SK-N-SH treated with all-trans-retinoic acid at 6 μM for 48 hours (cell line): ENCODE results near the gene MT1G.

Experiments used
- ATAC-seq: fragments of 200-7000 bp; cut with Tn5 transposase; 3 replicates; pipeline ENCODE4 v1.9.1; 2020; ENCODE audit warnings: mild to moderate bottlenecking, moderate library complexity
- ARNTL ChIP-seq: fragments of 450-650 bp; formaldehyde crosslinking; IDR thresholded peaks from 2 replicates; pipeline ENCODE4 v1.5.0; 2020; ENCODE audit warnings: low read depth, mild to moderate bottlenecking, moderate library complexity, borderline replicate concordance
- BACH2 ChIP-seq: fragments of 250-450 bp; sonication (Bioruptor Pico); IDR thresholded peaks from 2 replicates; pipeline ENCODE4 v1.9.0; 2021; ENCODE audit warnings: mild to moderate bottlenecking, borderline replicate concordance
- CSDC2 ChIP-seq: fragments of 250-450 bp; sonication (Bioruptor Pico); IDR thresholded peaks from 2 replicates; pipeline ENCODE4 v1.5.0; 2020; ENCODE audit warnings: mild to moderate bottlenecking, moderate library complexity
- ESRRG ChIP-seq: fragments of 250-450 bp; sonication (Bioruptor Pico); IDR thresholded peaks from 2 replicates; pipeline ENCODE4 v1.6.1; 2021; ENCODE audit warnings: mild to moderate bottlenecking
- GLIS3 ChIP-seq: fragments of 250-450 bp; sonication (Bioruptor Pico); IDR thresholded peaks from 2 replicates; pipeline ENCODE4 v1.5.0; 2020; ENCODE audit warnings: mild to moderate bottlenecking, moderate library complexity
- ISL1 ChIP-seq: fragments of 250-450 bp; sonication (Bioruptor Pico); IDR thresholded peaks from 2 replicates; pipeline ENCODE4 v2.1.2; 2022; ENCODE audit warnings: mild to moderate bottlenecking, moderate library complexity
- OSR1 ChIP-seq: fragments of 250-450 bp; sonication (Bioruptor Pico); IDR thresholded peaks from 2 replicates; pipeline ENCODE4 v1.8.0; 2022; ENCODE audit warnings: moderate library complexity, mild to moderate bottlenecking, inconsistent platforms
- PPARA ChIP-seq: fragments of 250-450 bp; sonication (Bioruptor Pico); IDR thresholded peaks from 2 replicates; pipeline ENCODE4 v1.5.0; 2020; ENCODE audit warnings: mild to moderate bottlenecking, borderline replicate concordance
- RARB ChIP-seq: fragments of 250-450 bp; sonication (Bioruptor Pico); IDR thresholded peaks from 2 replicates; pipeline ENCODE4 v1.8.0; 2021; ENCODE audit warnings: mild to moderate bottlenecking, moderate library complexity
- SNAI2 ChIP-seq: fragments of 250-450 bp; sonication (Bioruptor Pico); IDR thresholded peaks from 2 replicates; pipeline ENCODE4 v1.5.0; 2020; ENCODE audit warnings: mild to moderate bottlenecking, moderate library complexity
- TCF4 ChIP-seq: fragments of 250-450 bp; sonication (Bioruptor Pico); IDR thresholded peaks from 2 replicates; pipeline ENCODE4 v1.8.0; 2021; ENCODE audit warnings: mild to moderate bottlenecking, moderate library complexity, borderline replicate concordance
- TOX ChIP-seq: fragments of 250-450 bp; sonication (Bioruptor Pico); IDR thresholded peaks from 2 replicates; pipeline ENCODE4 v1.8.0; 2021; ENCODE audit warnings: mild to moderate bottlenecking, moderate library complexity, borderline replicate concordance
- ZC3H10 ChIP-seq: fragments of 250-450 bp; sonication (Bioruptor Pico); IDR thresholded peaks from 2 replicates; pipeline ENCODE4 v1.5.1; 2021; ENCODE audit warnings: mild to moderate bottlenecking, moderate library complexity
- ZFP3 ChIP-seq: fragments of 250-450 bp; sonication (Bioruptor Pico); IDR thresholded peaks from 2 replicates; pipeline ENCODE4 v1.5.0; 2020; ENCODE audit warnings: mild to moderate bottlenecking, moderate library complexity
- ZFP30 ChIP-seq: fragments of 450-650 bp; formaldehyde crosslinking; IDR thresholded peaks from 2 replicates; pipeline ENCODE4 v1.5.0; 2022; ENCODE audit warnings: mild to moderate bottlenecking, moderate library complexity
- ZNF565 ChIP-seq: fragments of 450-650 bp; formaldehyde crosslinking; conservative IDR thresholded peaks from 2 replicates; pipeline ENCODE4 v1.5.0; 2020; ENCODE audit warnings: low read depth, mild to moderate bottlenecking, moderate library complexity
- ZNF70 ChIP-seq: fragments of 450-650 bp; formaldehyde crosslinking; IDR thresholded peaks from 2 replicates; pipeline ENCODE4 v1.5.0; 2020; ENCODE audit warnings: mild to moderate bottlenecking, moderate library complexity
- ZNF8 ChIP-seq: fragments of 450-650 bp; formaldehyde crosslinking; IDR thresholded peaks from 2 replicates; pipeline ENCODE4 v1.5.0; 2020; ENCODE audit warnings: mild to moderate bottlenecking, moderate library complexity
- TF ChIP-seq, protein P1 (sequence below): fragments of 250-450 bp; sonication (Bioruptor Pico); IDR thresholded peaks from 2 replicates; pipeline ENCODE4 v1.5.1; 2020; ENCODE audit warnings: low read depth, mild to moderate bottlenecking, moderate library complexity
- TF ChIP-seq, protein P2 (sequence below): fragments of 250-450 bp; sonication (Bioruptor Pico); IDR thresholded peaks from 2 replicates; pipeline ENCODE4 v1.8.0; 2021; ENCODE audit warnings: low read depth, mild to moderate bottlenecking, moderate library complexity, borderline replicate concordance
- TF ChIP-seq, protein P3 (sequence below): fragments of 250-450 bp; sonication (Bioruptor Pico); IDR thresholded peaks from 2 replicates; pipeline ENCODE4 v1.8.0; 2020; ENCODE audit warnings: mild to moderate bottlenecking, moderate library complexity, borderline replicate concordance

The MT1G gene

DNA sequence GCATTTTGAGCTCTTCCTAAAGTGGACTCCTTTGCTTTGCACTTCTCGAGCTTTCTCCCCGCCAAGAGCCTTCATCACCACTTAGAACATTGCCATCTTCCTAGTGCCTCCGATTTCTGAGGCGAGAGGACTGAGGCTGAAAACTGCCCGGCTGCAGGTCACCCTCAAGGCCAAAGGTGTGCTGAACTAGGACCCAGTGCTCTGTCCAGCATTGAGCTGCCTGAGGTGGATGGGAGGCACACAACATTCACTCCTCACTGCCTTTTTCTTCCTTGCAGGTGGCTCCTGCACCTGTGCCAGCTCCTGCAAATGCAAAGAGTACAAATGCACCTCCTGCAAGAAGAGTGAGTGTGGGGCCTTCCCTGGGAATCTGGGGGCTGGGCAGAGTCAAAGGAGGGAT lies 24.0 kb downstream of the MT1G start:
- no peak for TF ChIP-seq ZNF70 (CRISPR knock-in tag)
- TF ChIP-seq ZFP3 = no peak
- TF ChIP-seq, protein P1, sequence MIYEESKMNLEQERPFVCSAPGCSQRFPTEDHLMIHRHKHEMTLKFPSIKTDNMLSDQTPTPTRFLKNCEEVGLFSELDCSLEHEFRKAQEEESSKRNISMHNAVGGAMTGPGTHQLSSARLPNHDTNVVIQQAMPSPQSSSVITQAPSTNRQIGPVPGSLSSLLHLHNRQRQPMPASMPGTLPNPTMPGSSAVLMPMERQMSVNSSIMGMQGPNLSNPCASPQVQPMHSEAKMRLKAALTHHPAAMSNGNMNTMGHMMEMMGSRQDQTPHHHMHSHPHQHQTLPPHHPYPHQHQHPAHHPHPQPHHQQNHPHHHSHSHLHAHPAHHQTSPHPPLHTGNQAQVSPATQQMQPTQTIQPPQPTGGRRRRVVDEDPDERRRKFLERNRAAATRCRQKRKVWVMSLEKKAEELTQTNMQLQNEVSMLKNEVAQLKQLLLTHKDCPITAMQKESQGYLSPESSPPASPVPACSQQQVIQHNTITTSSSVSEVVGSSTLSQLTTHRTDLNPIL (CRISPR knock-in tag) = no peak
- no peak for TF ChIP-seq ISL1
- TF ChIP-seq BACH2 (CRISPR knock-in tag) = no peak
- no peak for TF ChIP-seq TOX
- TF ChIP-seq PPARA = no peak
- TF ChIP-seq ARNTL (CRISPR knock-in tag) = no peak
- TF ChIP-seq, protein P2, sequence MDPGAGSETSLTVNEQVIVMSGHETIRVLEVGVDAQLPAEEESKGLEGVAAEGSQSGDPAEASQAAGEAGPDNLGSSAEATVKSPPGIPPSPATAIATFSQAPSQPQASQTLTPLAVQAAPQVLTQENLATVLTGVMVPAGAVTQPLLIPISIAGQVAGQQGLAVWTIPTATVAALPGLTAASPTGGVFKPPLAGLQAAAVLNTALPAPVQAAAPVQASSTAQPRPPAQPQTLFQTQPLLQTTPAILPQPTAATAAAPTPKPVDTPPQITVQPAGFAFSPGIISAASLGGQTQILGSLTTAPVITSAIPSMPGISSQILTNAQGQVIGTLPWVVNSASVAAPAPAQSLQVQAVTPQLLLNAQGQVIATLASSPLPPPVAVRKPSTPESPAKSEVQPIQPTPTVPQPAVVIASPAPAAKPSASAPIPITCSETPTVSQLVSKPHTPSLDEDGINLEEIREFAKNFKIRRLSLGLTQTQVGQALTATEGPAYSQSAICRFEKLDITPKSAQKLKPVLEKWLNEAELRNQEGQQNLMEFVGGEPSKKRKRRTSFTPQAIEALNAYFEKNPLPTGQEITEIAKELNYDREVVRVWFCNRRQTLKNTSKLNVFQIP (CRISPR knock-in tag) = no peak
- TF ChIP-seq ESRRG = no peak
- TF ChIP-seq, protein P3, sequence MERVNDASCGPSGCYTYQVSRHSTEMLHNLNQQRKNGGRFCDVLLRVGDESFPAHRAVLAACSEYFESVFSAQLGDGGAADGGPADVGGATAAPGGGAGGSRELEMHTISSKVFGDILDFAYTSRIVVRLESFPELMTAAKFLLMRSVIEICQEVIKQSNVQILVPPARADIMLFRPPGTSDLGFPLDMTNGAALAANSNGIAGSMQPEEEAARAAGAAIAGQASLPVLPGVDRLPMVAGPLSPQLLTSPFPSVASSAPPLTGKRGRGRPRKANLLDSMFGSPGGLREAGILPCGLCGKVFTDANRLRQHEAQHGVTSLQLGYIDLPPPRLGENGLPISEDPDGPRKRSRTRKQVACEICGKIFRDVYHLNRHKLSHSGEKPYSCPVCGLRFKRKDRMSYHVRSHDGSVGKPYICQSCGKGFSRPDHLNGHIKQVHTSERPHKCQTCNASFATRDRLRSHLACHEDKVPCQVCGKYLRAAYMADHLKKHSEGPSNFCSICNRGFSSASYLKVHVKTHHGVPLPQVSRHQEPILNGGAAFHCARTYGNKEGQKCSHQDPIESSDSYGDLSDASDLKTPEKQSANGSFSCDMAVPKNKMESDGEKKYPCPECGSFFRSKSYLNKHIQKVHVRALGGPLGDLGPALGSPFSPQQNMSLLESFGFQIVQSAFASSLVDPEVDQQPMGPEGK = no peak
- no peak for TF ChIP-seq GLIS3
- TF ChIP-seq SNAI2 = no peak
- TF ChIP-seq ZNF8 (CRISPR knock-in tag) = no peak
- TF ChIP-seq TCF4 (CRISPR knock-in tag) = no peak
- no peak for TF ChIP-seq ZFP30
- TF ChIP-seq ZNF565 (CRISPR knock-in tag) = no peak
- TF ChIP-seq CSDC2 = no peak
- no peak for ATAC-seq

DNA sequence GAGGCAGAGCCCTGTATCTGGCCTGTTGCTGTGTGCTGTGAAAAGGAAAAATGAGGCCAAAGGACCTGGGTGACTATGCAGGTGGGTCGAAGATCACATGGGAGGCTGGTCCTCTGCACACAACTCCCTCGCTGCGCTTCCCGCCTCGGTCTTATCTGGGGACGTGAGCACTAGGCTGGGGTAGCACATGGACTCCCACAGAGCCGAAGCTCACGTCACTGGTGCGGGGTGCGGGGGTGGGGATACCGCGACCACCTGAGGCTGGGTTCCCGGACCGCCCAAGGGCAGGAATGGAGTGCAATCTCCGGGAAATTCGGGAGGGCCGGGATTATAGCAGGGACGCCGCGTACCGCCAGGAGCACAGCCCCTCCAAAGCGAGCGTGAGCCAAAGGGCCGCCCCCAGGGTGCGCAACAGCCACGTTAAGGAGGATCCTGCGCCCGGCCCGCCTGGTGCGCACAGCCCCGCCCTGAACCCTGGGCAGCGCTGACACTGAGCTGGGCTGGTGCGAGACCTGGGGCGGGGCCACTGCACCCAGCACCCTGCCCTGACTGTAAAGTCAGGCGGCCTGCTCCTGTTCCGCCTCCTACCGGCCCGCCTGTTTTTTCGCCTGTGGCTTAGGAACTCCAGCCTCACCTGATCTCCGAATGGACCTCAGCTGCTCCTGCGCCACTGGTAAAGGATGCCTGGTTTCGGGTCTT lies 24.6 kb downstream of the MT1G start:
- peak; percentile 68 for ATAC-seq

DNA sequence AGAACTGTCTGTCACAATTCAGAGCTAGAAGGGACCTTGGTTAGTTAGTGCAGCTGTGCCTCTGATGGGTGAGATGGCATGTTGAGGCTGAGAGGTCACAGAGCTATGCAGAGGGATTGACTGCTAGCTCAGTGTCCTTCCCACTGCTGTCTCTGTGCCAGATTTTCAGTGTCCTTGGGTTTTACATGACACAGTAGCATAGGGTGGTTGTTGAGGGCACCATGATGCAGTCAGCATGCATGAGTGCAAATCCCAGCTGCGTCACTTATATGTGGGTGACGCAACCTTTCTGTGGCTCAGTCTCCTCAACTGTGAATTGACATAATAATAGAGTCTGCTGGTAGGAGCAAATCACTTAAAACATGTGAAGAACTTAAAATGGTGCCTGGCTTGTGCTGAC lies 26.7 kb downstream of the MT1G start:
- no peak for ATAC-seq
- TF ChIP-seq ZFP3 (no peak), ESRRG (no peak), ZC3H10 (no peak), SNAI2 (no peak), PPARA (no peak), GLIS3 (no peak), RARB (no peak), ISL1 (no peak)
- TF ChIP-seq, protein P2 (CRISPR knock-in tag) = no peak

More for the DNA sequence above, 24.6 kb downstream of the MT1G start:
- TF ChIP-seq ISL1 (no peak), RARB (no peak), ZFP30 (no peak), PPARA (no peak), SNAI2 (no peak), ZNF8 (CRISPR knock-in tag) (no peak), ZNF565 (CRISPR knock-in tag) (no peak), ARNTL (CRISPR knock-in tag) (no peak), ZNF70 (CRISPR knock-in tag) (no peak), ZFP3 (no peak), CSDC2 (no peak), OSR1 (CRISPR knock-in tag) (no peak)
- TF ChIP-seq, protein P3 = no peak
- TF ChIP-seq, protein P2 (CRISPR knock-in tag) = no peak
